GM21423 (cell line): Measurements from ENCODE around the gene ARL17B.
A peak's percentile ranks its signal among the peaks of the same experiment; 100 is the strongest.
"Not testable (repeated sequence)": the region's sequence is repeated elsewhere in the genome, so short reads cannot be mapped to it uniquely, and the experiment has no call there.

Experiments
- ATAC-seq: cut with Tn5 transposase; IDR thresholded peaks from one replicate; pipeline ENCODE4 v1.9.1; 2021; ENCODE audit warnings: mild to moderate bottlenecking, moderate library complexity; ENCODE audit not compliant: unreplicated experiment

The ARL17B gene

DNA sequence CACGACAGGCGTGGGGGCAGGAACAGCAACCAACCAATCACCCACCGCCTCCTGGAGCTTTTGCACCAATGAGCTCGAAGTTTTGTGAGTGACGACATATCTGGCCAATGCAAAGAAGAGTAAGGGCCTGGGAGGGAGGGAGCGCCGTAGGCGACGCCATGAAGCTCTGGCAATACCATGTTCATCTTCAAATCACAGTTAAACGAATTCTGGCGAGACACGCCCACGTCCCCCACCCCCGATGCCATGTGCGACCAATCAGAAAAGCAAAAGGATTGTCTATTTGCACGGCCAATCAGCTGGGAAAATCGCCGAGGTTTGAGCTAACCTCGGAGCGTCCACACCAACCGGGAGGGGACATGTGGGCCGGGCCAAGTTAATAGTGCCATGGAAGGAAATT lies at the start of gene ARL17B:
ARL17B (minus strand) TSS at position 12 of the 400 bp plus-strand sequence. CDS start 3,369 bp downstream, outside the sequence.
- peak; percentile 96 for ATAC-seq

DNA sequence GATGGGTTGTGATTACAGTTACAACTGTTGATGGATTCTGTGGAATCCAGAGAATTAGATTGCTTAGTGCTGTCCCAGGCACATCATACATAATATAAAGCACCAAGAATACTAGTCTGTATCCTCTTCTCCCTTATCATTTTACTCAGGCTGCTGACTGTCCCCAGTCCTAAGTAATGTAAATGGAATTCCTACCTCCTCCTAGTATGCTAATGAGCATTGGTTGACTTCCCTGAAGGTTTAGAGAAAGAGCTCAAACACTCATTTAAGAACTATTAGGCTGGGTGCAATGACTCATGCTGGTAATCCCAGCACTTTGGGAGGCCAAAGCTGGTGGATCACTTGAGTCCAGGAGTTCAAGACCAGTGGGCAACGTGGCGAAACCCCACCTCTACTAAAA lies 48.3 kb upstream of the ARL17B start:
- not testable (repeated sequence) for ATAC-seq

GRCh38 chr17:46407155-46407554 lies 45.6 kb upstream of the ARL17B start:
- not testable (repeated sequence) for ATAC-seq

- not testable (repeated sequence) for ATAC-seq
Observed at GRCh38 chr17:46401033-46401787, 39.6 kb upstream of the ARL17B start.

- not testable (repeated sequence) for ATAC-seq
Observed at GRCh38 chr17:46400543-46400942, 39.0 kb upstream of the ARL17B start.

DNA sequence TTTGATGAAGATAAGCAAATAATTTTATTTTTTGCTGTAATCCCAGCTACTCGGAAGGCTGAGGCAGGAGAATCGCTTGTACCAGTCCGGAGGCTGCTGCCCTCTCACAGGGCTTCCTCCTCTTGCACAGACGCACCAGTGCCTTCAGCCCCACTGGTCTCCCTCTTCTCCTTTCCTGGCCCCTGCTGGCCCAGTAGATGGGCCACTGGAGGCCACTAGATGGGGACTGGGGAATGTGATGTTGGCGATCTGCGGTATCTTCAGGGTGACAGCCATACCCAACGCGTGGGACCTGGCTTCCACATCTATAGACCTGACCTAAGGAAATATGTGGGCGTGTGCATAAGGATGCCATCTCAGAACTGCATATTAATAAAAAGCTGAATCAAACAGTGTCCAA lies 38.4 kb upstream of the ARL17B start:
- ATAC-seq: not testable (repeated sequence)

- not testable (repeated sequence) for ATAC-seq
Observed at GRCh38 chr17:46396292-46396691, 34.7 kb upstream of the ARL17B start.

GRCh38 chr17:46393702-46394101 lies 32.1 kb upstream of the ARL17B start:
- not testable (repeated sequence) for ATAC-seq

- ATAC-seq: not testable (repeated sequence)
Observed at GRCh38 chr17:46385491-46385890, 23.9 kb upstream of the ARL17B start.

DNA sequence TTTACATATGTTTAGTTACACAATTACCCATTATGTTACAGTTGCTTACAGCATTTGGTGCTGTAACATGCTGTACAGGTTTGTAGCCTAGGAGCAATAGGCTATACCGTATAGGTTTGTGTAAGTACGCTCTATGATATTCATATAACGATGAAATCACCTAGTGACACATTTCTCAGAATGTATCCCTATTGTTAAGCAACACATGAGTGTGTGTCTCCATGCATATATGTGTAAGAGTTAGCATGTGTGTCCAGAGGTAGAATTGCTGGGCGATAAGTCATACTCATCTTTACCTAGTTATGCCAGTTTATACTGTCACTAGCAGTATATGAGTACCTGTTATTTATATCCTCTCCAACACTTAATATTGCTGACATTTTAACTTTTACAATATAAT lies 21.6 kb upstream of the ARL17B start:
- ATAC-seq: not testable (repeated sequence)

GRCh38 chr17:46373418-46373817 lies 11.9 kb upstream of the ARL17B start:
- ATAC-seq: peak; percentile 43

- ATAC-seq: peak; percentile 82
Observed at GRCh38 chr17:46372236-46373229, 11.0 kb upstream of the ARL17B start.

- not testable (repeated sequence) for ATAC-seq
Observed at GRCh38 chr17:46367520-46367919, 6.0 kb upstream of the ARL17B start.

DNA sequence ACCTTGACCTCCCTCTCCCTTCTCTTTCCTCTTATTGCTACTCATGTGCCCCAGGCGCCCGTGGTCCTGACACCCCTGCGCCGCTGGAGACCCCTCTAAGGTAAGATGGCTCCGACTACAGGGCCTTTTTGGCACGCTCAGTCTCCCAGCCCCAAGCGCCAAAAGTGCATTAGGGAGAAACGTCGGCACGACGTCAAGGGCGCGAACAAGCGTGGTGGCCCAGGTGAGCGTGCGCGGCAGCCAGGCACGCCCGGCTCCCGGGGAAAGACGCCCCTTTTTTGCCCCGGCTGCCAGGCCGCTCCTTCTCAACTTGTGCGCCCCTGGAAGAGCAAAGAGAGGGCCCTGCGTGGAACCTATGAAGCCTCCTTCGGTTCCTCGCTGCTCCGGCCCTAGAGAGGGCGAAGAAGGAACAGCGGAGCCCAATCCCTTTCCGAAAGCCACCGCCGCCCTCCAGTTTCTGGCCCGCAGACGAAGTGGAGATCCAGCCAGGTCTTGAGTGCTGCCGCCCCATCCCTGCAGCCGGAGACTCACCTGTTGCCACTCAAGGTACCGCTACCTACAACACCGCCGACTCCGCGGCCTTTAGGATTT lies 326 bp downstream of the ARL17B start:
- peak; percentile 37 for ATAC-seq

DNA sequence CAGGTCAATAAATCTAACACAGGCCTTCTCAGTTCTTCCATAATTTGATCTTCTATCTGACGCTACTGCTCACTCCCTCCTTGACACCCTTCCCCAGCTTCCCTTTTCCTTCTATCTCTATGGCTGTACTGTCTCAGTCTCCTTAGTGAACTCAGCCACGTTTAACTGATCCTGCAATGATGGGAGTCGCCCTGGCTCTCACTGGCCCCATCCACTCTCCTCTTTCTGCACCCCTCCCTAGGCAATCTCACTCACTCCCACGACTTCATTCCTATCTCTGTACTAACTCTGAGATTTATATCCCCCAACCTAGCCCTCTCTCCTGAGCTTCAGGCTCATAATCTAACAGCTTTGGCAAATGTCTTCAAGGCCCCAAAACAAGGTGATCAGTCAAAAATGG lies 7.7 kb downstream of the ARL17B start:
- not testable (repeated sequence) for ATAC-seq

DNA sequence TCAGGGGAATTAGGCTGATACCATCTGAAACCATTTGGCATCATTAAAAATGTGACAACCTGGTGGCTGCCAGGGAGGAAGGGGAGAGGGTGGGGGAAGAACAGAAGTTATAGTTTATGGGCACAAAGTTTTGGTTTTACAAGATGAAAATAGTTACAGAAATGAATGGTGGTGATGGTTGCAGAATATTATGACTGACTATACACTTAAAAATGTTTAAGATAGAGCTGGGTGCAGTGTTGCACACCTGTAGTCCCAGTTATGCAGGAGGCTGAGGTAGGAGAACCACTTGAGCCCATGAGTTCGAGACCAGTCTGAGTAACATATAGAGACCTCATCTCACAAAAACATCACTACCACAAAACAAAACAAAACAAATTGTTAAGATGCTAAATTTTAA lies 12.5 kb downstream of the ARL17B start:
- not testable (repeated sequence) for ATAC-seq

GRCh38 chr17:46348345-46348744 lies 13.2 kb downstream of the ARL17B start:
- ATAC-seq: not testable (repeated sequence)

GRCh38 chr17:46342131-46342530 lies 19.4 kb downstream of the ARL17B start:
- not testable (repeated sequence) for ATAC-seq

DNA sequence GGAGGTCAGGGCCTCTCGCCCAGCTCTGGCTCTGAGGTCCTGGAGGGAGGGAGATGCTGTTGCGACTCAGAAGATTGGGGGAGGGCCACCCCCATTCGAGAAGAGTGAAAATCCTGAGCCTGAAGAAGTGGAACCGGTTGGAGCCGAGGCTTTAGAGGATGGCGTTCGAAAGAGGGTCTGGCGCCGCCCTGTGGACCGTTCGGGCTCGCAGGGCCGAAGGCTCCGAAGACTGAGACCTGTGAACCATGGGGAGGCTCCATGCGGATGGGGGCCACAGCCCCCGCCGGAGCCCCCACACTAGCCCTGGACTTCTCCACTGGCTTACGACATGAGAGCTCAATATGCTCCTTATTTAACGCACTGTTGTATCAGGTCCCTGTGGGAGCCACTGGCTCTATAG lies 20.3 kb downstream of the ARL17B start:
- ATAC-seq: not testable (repeated sequence)

- not testable (repeated sequence) for ATAC-seq
Observed at GRCh38 chr17:46294831-46295230, 66.7 kb downstream of the ARL17B start, which contains the start of gene LRRC37A. Gene LRRC37A (plus strand): TSS chr17:46295131. CDS start chr17:46295134, 3 bp downstream.

DNA sequence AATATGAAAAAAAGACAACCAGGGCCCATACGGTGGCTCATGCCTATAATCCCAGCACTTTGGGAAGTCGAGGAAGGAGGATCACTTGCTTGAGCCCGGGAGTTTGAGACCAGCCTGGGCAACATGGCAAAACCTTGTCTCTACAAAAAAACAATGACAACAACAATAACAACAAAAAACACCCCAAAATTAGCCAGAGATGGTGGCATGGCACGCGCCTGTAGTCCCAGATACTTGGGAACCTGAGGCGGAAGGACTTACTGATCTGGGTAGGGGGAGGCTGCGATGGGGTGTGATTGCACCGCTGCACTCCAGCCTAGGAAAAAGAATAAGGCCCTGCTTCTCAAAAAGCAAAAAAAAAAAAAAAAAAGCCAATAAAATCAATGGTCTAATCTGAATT lies 69.9 kb downstream of the ARL17B start:
- ATAC-seq: not testable (repeated sequence)
